Psoas muscle (tissue), 8 donors: ENCODE results near the gene CBL. TPM values are rescaled to one million over a fixed set of nuclear protein-coding genes. Genes with fewer than 3 reads are reported as not detected.

Source experiments
- ATAC-seq, 4 donors: fragments of 200-7000 bp; cut with Tn5 transposase; one replicate each; pipeline ENCODE4 v1.9.1; 2020; ENCODE audit warnings: moderate library complexity in 3 of 4, mild to moderate bottlenecking in 2 of 4
- DNase-seq, 2 donors: peaks; one replicate each; pipeline ENCODE4 v3.0.0-alpha.2; 2020
- H3K27ac ChIP-seq: fragments of 200-600 bp; one replicate; pipeline ENCODE4 v1.8.0; 2022
- H3K27me3 ChIP-seq, 3 donors: fragments of 200-600 bp in 1 of 3; one replicate each; pipeline versions ENCODE4 v1.6.1 to v1.8.0; 2013 to 2022; ENCODE audit warnings: low read length in 2 of 3, mild to moderate bottlenecking in 2 of 3, moderate library complexity in 1 of 3; ENCODE audit not compliant: insufficient read depth in 3 of 3
- H3K36me3 ChIP-seq, 2 donors: fragments of 200-600 bp in 1 of 2; one replicate each; pipeline versions ENCODE4 v1.6.1 to v1.8.0; 2013 to 2022; ENCODE audit warnings: low read depth in 1 of 2, mild to moderate bottlenecking in 1 of 2, moderate library complexity in 1 of 2; ENCODE audit not compliant: insufficient read depth in 1 of 2
- H3K4me1 ChIP-seq: fragments of 200-600 bp; one replicate; pipeline ENCODE4 v1.8.0; 2022
- H3K4me3 ChIP-seq: fragments of 200-600 bp; one replicate; pipeline ENCODE4 v1.8.0; 2022; ENCODE audit warnings: mild to moderate bottlenecking
- H3K9me3 ChIP-seq: fragments of 200-600 bp; one replicate; pipeline ENCODE4 v1.8.0; 2022
- WGBS, 3 donors: extraction: QIAGEN DNeasy Blood & Tissue Kit; methylation state at CpG; one replicate each; pipeline versions ENCODE4 v1.1.6 to v1.1.7; 2013; 5-methylcytosine and 5-hydroxymethylcytosine counted together
- intact Hi-C, 2 donors: fragments of 100-400 bp; cut with DNase I; formaldehyde crosslinking; loops; one replicate each; pipeline versions ENCODE4 v1.11.0 to v1.14.2; 2022
- polyA plus RNA-seq, 3 donors: library from polyadenylated mRNA; stranded (reverse); fragments of 200-250 nt; gene quantifications; one replicate each; pipeline ENCODE4 v1.2.3, GENCODE V29; 2013
- total RNA-seq, 4 donors: library from RNA; stranded (reverse); fragmentation: NEBNext Ultra II Directional in 2 of 4; extraction: Animal tissue kit (Norgen Biotek cat#: 25700) in 2 of 4; gene quantifications; one replicate each; pipeline versions ENCODE4 v1.2.1 to v1.2.4, GENCODE V29; 2021 to 2023
- TF ChIP-seq, protein P1 (sequence below): fragments of 200-600 bp; IDR thresholded peaks from one replicate; pipeline ENCODE4 v1.8.0; 2022; ENCODE audit warnings: antibody characterized with exemption
- donor health status: healthy with polysubstance abuse.
- donor health status: DM: no; HTN: no; CAD: no; lungs with moderate emphysema.
- donor health status: Bipolar disorder and iron deficiency.
- donor health status: healthy.
- donor health status: DM: yes; HTN: yes; CAD: no.
- donor health status: DM: no; HTN: no; CAD: no.
- donor health status: DM: no; HTN: no; CAD: no.
- donor health status: DM: yes; HTN: yes; CAD: no.

The CBL gene
- total and polyA plus RNA-seq, 7 donors, result 0.94 to 7.6 (median 3.6) TPM

DNA sequence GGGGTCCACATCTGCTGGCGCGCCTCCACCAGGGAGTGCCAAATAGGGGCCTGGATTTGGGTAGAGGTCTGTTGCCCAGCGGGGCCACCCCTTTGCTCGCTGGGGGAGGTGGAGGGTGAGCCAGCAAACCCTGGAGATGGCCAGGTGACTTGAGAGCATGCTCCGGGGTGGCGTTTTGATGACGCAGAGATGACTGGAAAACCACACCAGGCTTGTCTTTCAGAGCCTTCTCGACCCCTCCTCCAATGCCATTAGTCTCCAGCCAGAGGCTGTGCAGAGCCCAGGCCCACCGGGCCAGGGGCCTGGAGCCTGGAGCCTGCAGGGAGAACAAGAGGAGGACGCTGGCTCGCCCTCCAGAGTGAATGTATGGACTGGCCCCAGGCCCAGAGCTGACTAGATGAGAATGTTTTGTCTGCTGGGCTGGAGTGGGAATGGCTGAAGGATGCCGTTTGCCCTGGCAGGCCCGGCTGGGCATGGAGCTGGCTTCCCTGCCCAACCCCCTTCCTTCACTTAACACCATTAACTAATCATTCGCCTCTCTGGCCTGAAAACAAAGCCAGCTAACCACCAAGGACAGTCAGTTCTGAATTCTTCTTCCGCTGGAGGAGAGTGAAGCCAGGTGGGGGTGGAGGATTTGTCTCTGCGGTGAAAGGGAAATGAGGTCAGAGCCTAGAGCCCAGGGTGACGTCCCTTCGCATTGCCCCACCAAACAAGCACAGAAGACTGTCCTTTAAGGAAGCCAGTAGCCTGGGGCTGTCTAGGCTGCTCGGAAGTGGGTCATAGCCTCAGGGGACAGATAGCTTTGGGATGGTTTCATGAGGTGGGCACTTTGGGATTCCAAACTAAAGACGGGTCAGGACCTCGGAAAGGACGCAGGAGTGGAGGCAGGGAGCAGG, 112.3 kb downstream of the CBL start:
- intact Hi-C loops, result loop anchor here in 1 of 2 donors (10.0 kb wide), 1 partner anchor 114 kb away; the partner anchor contains the start of gene CBL
- TF ChIP-seq, protein P1, sequence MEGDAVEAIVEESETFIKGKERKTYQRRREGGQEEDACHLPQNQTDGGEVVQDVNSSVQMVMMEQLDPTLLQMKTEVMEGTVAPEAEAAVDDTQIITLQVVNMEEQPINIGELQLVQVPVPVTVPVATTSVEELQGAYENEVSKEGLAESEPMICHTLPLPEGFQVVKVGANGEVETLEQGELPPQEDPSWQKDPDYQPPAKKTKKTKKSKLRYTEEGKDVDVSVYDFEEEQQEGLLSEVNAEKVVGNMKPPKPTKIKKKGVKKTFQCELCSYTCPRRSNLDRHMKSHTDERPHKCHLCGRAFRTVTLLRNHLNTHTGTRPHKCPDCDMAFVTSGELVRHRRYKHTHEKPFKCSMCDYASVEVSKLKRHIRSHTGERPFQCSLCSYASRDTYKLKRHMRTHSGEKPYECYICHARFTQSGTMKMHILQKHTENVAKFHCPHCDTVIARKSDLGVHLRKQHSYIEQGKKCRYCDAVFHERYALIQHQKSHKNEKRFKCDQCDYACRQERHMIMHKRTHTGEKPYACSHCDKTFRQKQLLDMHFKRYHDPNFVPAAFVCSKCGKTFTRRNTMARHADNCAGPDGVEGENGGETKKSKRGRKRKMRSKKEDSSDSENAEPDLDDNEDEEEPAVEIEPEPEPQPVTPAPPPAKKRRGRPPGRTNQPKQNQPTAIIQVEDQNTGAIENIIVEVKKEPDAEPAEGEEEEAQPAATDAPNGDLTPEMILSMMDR, result no peak
- Histone ChIP-seq H3K27me3 (no peaks in the 10 kb centered on the region), H3K4me3 (peak overlapping the region; percentile 77), H3K9me3 (no peaks in the 10 kb centered on the region), H3K27ac (peak overlapping the region; percentile 80), H3K36me3 (peaks cover 0 to 7% of the 10 kb centered on the region in 2 donors), H3K4me1 (peaks cover 9% of the 10 kb centered on the region)
- DNase-seq (no peak), ATAC-seq (peak in 2 of 4 donors; percentile 7 to 18)
- WGBS, 3 donors, result 66 to 78% (median 71%) methylated on average over 22 of the region's 22 CpGs

DNA sequence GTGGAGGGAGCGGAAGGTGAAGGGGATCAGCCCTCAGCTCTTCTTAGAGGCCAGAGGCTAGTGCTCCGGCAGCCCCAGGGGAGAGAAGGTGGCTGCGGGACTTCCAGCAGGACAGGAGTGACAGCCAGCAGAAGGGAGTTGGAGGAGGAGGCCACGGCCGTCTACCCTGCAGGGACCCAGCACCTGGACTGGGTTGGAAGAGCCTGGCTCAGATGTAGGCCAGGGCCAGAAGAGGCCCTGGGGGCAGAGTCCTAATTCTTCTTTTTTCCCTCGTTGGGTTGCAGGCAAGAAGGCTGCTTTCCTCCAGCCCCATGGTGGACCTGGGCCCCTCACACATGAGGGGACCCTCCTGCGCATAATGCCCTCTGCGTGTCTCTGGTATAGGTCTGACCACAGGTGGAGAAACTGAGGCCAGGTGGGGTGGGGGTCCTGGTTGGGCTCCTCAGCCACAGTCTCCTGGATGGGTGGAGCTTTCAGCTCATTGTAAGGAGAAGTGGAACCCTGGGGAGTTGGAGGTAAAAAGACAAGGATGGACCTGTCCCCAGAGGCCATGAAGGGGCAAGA, 113.1 kb downstream of the CBL start:
- 70 to 74% (median 71%) methylated on average over 8 of the region's 8 CpGs for WGBS, 3 donors
- peak overlapping the region; percentile 80 for H3K27ac ChIP-seq
- peak overlapping the region; percentile 19 for H3K4me3 ChIP-seq
- TF ChIP-seq, protein P1, result no peak
- no peaks in the 10 kb centered on the region for H3K9me3 ChIP-seq
- H3K27me3 ChIP-seq, result no peaks in the 10 kb centered on the region
- H3K4me1 ChIP-seq, result peaks cover 9% of the 10 kb centered on the region
- ATAC-seq (no peak), DNase-seq (no peak)
- H3K36me3 ChIP-seq, result peaks cover 0 to 7% of the 10 kb centered on the region in 2 donors
- intact Hi-C loops, result loop anchor here in 1 of 2 donors (10.0 kb wide), 1 partner anchor 114 kb away; the partner anchor contains the start of gene CBL

DNA sequence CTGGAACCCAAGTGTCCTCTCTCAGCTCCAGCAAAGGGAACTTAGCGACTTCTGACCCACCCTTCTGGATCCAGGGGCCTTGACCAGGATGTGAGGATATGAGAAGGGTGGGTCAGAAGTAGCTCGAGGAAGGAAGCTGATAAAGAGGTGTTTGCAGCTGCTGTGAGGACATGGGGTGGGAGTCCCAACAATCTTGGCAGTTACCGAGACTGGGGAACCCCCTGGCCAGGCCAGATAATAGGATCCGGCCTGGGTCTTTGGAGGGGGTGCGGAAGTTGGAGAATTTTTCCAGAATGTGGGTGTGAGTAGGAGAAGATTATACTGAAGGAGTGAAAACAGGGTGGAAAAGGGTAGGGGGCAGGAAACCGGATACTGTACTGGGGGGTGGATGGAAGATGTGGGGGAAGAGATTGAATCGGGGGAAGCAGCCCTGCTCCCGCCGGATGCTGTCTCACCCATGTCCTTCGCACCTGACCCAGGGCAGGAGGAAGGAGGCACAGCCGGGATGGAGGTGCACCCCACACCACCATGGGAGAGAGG, 113.6 kb downstream of the CBL start:
- DNase-seq, result no peak
- no peaks in the 10 kb centered on the region for H3K9me3 ChIP-seq
- H3K27ac ChIP-seq, result peak overlapping the region; percentile 80
- peaks cover 0 to 1% of the 10 kb centered on the region in 2 donors for H3K36me3 ChIP-seq
- peak overlapping the region; percentile 62 for H3K4me3 ChIP-seq
- H3K27me3 ChIP-seq, result no peaks in the 10 kb centered on the region
- peaks cover 9% of the 10 kb centered on the region for H3K4me1 ChIP-seq
- intact Hi-C loops, result loop anchor here (5.0 to 10.0 kb wide), 3 partner anchors 112 to 175 kb away; partner anchors contain the start of genes CBL (in 2 of the 2) and ABCG4 (in 1 of the 2)
- 66 to 71% (median 70%) methylated on average over 11 of the region's 11 CpGs for WGBS, 3 donors
- no peak for ATAC-seq
- TF ChIP-seq, protein P1, result no peak

DNA sequence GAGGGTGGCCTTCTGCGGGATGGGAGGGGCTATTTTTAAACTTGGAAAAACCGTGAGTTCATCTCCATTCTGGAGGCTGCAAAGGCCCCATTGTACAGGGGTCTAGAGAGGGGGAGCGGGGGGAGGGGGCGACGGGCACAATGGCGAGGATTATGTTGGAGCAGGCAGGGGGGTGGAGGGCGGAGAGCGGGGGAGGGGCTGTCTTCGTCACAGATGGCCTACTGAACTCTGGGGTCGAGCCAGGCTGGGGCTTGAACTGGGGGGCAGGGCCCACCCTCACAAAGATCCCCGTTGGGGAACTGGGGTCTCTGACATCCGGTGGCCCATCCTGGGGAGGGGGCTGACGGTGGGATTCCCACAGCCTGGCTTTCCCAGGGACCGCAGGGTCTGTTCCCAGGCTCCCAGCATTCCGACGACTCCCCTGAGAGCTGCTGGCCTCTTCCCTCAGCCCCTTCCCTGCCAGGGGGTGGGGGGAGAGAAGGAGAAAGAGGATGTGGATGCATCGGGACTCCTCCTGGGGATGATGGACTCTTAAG, 114.2 kb downstream of the CBL start:
- Histone ChIP-seq H3K27me3 (no peaks in the 10 kb centered on the region), H3K27ac (peak overlapping the region; percentile 80), H3K36me3 (no peaks in the 10 kb centered on the region), H3K4me1 (peaks cover 9% of the 10 kb centered on the region), H3K4me3 (peak overlapping the region; percentile 62), H3K9me3 (no peaks in the 10 kb centered on the region)
- ATAC-seq (no peak), DNase-seq (peak; percentile 40 to 58)
- TF ChIP-seq, protein P1, result no peak
- WGBS, 3 donors, result 44 to 52% (median 50%) methylated on average over 10 to 17 of the region's 17 CpGs
- intact Hi-C loops, result loop anchor here in 1 of 2 donors (5.0 to 10.0 kb wide), 2 partner anchors 113 to 176 kb away; partner anchors contain the start of genes ABCG4 and CBL
